ENCODE results near the gene P2RY8. TPM values are rescaled to one million over a fixed set of nuclear protein-coding genes. Genes with fewer than 3 reads are reported as not detected.

Gene P2RY8
- total RNA-seq, 4 donors from 2014 or later, result 0.36 to 1.1 (median 0.62) TPM

DNA sequence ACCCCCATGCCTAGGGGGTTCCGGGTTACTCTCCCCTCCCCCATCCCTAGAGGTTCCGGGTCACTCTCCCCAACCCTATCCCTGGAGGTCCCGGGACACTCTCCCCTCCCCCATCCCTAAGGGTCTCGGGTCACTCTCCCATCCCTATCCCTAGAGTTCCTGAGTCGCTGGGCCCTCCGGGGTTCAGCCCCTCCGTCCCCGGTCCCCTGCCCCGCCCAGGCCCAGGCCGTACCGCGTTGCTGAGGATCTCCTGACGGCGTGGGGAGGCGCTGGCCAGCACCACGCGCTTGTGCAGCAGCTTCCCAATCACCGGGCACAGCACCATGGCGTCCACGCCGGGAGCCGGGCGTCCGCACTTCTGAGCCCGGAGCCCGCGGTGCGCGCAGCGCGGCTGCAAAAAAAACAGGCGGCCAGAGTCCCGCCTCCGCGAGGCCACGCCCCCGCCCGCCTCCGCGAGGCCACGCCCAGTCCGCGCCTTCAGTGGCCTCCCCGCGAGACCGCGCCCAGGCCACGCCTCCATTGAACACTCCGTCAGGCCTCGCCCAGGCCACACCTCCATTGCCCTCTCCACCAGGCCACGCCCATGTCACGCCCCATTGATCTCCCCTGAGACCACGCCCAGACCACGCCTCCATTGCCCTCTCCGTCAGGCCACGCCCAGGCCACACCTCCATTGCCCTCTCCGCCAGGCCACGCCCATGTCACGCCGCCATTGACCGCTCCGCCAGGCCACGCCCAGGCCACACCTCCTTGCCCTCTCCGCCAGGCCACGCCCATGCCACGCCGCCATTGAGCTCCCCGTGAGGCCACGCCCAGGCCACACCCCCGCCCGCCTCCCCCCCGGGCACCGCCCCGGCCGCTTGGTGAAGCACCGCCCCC lies 84.2 kb downstream of the P2RY8 start, which contains the start of gene ASMTL:
Gene ASMTL, minus strand, starts transcription at position 394 of the 879 bp plus-strand sequence. Its CDS starts 69 bp downstream, at position 325.
- intact Hi-C loops (cut with DNase I; ENCODE audit: low total_unique reads) (loop anchor here (1.0 to 10.0 kb wide), 4 partner anchors 60 to 1240 kb away; partner anchors contain the start of genes CD99 and SLC25A6), in situ Hi-C loops (cut with MboI; ENCODE audit: low sequenced_read_pairs in 4 of 4) (loop anchor here (10.0 to 25.0 kb wide), 4 partner anchors 58 to 1160 kb away; partner anchors contain the start of genes AKAP17A (in 2 of the 4) and SLC25A6 (in 1 of the 4))
- no peaks in the 10 kb centered on the region for H3K9me3 ChIP-seq
- H3K36me3 ChIP-seq, result no peaks in the 10 kb centered on the region
- peaks cover 10 to 15% of the 10 kb centered on the region in 2 donors for H3K4me1 ChIP-seq
- ATAC-seq (peak; percentile 84 to 89), DNase-seq (peak; percentile 99 to 100)
- TF ChIP-seq POLR2A (IDR thresholded peaks at IDR 0.05), result peak; percentile 64 to 67
- TF ChIP-seq, protein P1, sequence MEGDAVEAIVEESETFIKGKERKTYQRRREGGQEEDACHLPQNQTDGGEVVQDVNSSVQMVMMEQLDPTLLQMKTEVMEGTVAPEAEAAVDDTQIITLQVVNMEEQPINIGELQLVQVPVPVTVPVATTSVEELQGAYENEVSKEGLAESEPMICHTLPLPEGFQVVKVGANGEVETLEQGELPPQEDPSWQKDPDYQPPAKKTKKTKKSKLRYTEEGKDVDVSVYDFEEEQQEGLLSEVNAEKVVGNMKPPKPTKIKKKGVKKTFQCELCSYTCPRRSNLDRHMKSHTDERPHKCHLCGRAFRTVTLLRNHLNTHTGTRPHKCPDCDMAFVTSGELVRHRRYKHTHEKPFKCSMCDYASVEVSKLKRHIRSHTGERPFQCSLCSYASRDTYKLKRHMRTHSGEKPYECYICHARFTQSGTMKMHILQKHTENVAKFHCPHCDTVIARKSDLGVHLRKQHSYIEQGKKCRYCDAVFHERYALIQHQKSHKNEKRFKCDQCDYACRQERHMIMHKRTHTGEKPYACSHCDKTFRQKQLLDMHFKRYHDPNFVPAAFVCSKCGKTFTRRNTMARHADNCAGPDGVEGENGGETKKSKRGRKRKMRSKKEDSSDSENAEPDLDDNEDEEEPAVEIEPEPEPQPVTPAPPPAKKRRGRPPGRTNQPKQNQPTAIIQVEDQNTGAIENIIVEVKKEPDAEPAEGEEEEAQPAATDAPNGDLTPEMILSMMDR (IDR thresholded peaks at IDR 0.05 in 4 of 5, conservative IDR thresholded peaks at IDR 0.05 in 1 of 5), result no peak
- H3K27ac ChIP-seq, result peak within 1 kb of the TSS; percentile 80 to 98 (median 88)
- H3K27me3 ChIP-seq, result no peaks in the 10 kb centered on the region
- peak within 1 kb of the TSS; percentile 87 to 96 (median 92) for H3K4me3 ChIP-seq

DNA sequence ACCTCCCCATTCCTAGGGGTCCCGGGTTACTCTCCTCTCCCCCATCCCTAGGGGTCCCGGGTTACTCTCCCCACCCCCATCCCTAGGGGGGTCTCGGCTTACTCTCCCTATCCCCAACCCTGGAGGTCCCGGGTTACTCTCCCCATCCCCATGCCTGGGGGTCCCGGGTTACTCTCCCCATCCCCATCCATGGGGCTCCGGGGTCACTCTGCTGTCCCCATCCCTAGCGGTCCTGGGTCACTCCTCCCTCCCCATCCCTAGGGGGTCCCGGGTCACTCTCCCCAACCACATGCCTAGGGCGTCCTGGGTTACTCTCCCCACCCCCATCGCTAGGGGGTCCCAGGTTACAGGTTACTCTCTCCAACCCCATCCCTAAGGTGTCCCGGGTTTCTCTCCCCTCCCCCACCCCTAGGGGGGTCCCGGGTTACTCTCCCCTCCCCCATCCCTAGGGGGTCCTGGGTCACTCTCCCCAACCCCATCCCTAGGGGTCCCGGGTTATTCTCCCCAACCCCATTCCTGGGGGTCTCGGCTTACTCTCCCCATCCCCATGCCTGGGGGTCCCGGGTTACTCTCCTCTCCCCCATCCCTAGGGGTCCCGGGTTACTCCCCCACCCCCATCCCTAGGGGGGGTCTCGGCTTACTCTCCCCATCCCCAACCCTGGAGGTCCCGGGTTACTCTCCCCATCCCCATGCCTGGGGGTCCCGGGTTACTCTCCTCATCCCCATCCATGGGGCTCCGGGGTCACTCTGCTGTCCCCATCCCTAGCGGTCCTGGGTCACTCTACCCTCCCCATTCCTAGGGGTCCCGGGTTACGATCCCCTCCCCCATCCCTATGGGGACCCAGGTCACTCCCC lies 85.1 kb downstream of the P2RY8 start:
- H3K4me3 ChIP-seq, result peak overlapping the region; percentile 87 to 94 (median 90)
- ATAC-seq (no peak), DNase-seq (peak in 1 of 2 donors; percentile 34)
- H3K27me3 ChIP-seq, result no peaks in the 10 kb centered on the region
- in situ Hi-C loops (cut with MboI; ENCODE audit: low sequenced_read_pairs in 4 of 4) (loop anchor here (10.0 to 25.0 kb wide), 4 partner anchors 57 to 1160 kb away; partner anchors contain the start of genes AKAP17A (in 2 of the 4) and SLC25A6 (in 1 of the 4)), intact Hi-C loops (cut with DNase I; ENCODE audit: low total_unique reads) (loop anchor here (5.0 to 10.0 kb wide), 2 partner anchors 873 to 1240 kb away; partner anchors contain the start of gene CD99)
- H3K9me3 ChIP-seq, result no peaks in the 10 kb centered on the region
- peak overlapping the region; percentile 80 to 92 (median 84) for H3K27ac ChIP-seq
- H3K36me3 ChIP-seq, result no peaks in the 10 kb centered on the region
- TF ChIP-seq POLR2A (IDR thresholded peaks at IDR 0.05), result no peak
- TF ChIP-seq, protein P1 (IDR thresholded peaks at IDR 0.05 in 4 of 5, conservative IDR thresholded peaks at IDR 0.05 in 1 of 5), result no peak
- H3K4me1 ChIP-seq, result peaks cover 10 to 15% of the 10 kb centered on the region in 2 donors

DNA sequence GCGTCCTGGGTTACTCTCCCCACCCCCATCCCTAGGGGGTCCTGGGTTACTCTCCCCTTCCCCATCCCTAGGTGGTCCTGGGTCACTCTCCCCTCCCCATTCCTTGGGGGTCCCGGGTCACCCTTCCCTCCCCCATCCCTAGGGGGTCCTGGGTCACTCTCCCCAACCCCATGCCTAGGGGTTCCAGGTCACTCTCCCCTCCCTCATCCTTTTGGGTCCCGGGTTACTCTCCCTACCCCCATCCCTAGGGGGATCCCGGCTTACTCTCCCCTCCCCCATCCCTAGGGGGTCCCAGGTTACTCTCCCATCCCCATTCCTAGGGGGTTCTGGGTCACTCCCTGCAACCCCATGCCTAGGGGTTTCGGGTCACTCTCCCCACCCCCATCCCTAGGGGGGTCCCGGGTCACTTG lies 85.7 kb downstream of the P2RY8 start:
- ATAC-seq (no peak), DNase-seq (peak in 1 of 2 donors; percentile 15)
- Histone ChIP-seq H3K36me3 (no peaks in the 10 kb centered on the region), H3K9me3 (no peaks in the 10 kb centered on the region), H3K4me1 (peaks cover 10 to 15% of the 10 kb centered on the region in 2 donors), H3K27me3 (no peaks in the 10 kb centered on the region), H3K27ac (peak overlapping the region in 1 of 4 donors; percentile 80), H3K4me3 (peak overlapping the region in 2 of 4 donors; percentile 90 to 94)
- in situ Hi-C loops (cut with MboI; ENCODE audit: low sequenced_read_pairs in 4 of 4), result loop anchor here (10.0 to 25.0 kb wide), 4 partner anchors 56 to 1161 kb away; partner anchors contain the start of genes AKAP17A (in 2 of the 4) and SLC25A6 (in 1 of the 4)
- no peak for TF ChIP-seq POLR2A (IDR thresholded peaks at IDR 0.05)
- TF ChIP-seq, protein P1 (IDR thresholded peaks at IDR 0.05 in 4 of 5, conservative IDR thresholded peaks at IDR 0.05 in 1 of 5), result no peak
- intact Hi-C loops (cut with DNase I; ENCODE audit: low total_unique reads), result loop anchor here (5.0 to 10.0 kb wide), 2 partner anchors 874 to 1241 kb away; partner anchors contain the start of gene CD99

Data from gastrocnemius medialis (tissue), 4 donors.